ENCODE data around the gene KLK8. TPM values are rescaled to one million over a fixed set of nuclear protein-coding genes. Genes with fewer than 3 reads are reported as not detected.

The KLK8 gene
- total RNA-seq, 1 experiment from 2014 or later, result 2.7 TPM

DNA sequence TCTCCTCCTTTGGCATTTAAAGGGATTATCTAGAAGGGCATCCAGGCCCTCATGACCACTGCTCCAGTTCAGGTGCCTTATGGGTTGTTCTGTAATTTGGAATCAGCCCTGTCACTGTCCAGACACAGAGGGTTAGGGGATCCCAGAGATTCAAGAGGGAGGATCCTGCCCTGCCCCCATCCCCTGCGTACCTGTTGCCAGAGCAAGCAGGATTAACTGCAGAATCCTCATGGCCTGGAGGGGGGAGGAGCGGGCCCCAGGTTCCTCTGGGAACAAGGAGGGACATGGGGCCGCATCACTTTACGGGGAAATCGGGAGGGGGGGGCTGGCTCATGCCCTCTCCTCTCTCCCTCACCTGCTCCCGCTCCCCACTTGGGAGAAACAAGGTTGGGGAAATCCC is 24.0 kb upstream of the KLK8 start:
- Histone ChIP-seq H2BK12ac (ENCODE audit: insufficient read length, low read depth, low read length) (no peak overlapping the region), H3K79me2 (ENCODE audit: insufficient read depth, low read length) (no peaks in the 10 kb centered on the region), H3K9ac (ENCODE audit: extremely low read depth, insufficient read length, low read length) (no peak overlapping the region), H2AK5ac (ENCODE audit: insufficient read length, low read length) (no peak overlapping the region), H3K4ac (ENCODE audit: low read depth, low read length) (no peak overlapping the region), H3K23ac (ENCODE audit: insufficient read length, low read depth, low read length) (no peak overlapping the region), H2BK15ac (ENCODE audit: low read depth, low read length) (no peak overlapping the region), H3K18ac (ENCODE audit: insufficient read length, low read depth, low read length) (no peak overlapping the region), H3K56ac (ENCODE audit: insufficient read length, low read depth, low read length) (no peak overlapping the region), H3K79me1 (ENCODE audit: insufficient read depth, low read depth, low read length, poor library complexity, severe bottlenecking) (no peaks in the 10 kb centered on the region), H2AFZ (ENCODE audit: low read length) (no peak overlapping the region), H3K4me1 (ENCODE audit: insufficient read depth, low read length) (no peaks in the 10 kb centered on the region), H3K9me3 (ENCODE audit: control insufficient read depth, low read depth, low read length) (no peaks in the 10 kb centered on the region), H4K5ac (ENCODE audit: insufficient read length, low read depth, low read length) (no peak overlapping the region), H3K23me2 (ENCODE audit: insufficient read length, low read depth, low read length, poor library complexity, severe bottlenecking) (no peaks in the 10 kb centered on the region), H2BK120ac (ENCODE audit: low read depth, low read length, poor library complexity, severe bottlenecking) (no peak overlapping the region), H2BK5ac (ENCODE audit: insufficient read length, low read length) (no peak overlapping the region), H4K20me1 (ENCODE audit: control insufficient read depth, insufficient read depth, insufficient read length) (no peaks in the 10 kb centered on the region), H3K27ac (ENCODE audit: insufficient read length, low read depth, low read length) (no peak overlapping the region), H3T11ph (ENCODE audit: low read length) (no peak overlapping the region), H4K91ac (ENCODE audit: insufficient read length, low read depth, low read length) (no peak overlapping the region), H4K8ac (replicated peaks; ENCODE audit: insufficient read length, low read depth, low read length) (no peak overlapping the region), H2BK20ac (ENCODE audit: low read depth, low read length, poor library complexity, severe bottlenecking) (no peak overlapping the region), H3K27me3 (ENCODE audit: insufficient read depth, low read length) (no peaks in the 10 kb centered on the region), H3K4me2 (ENCODE audit: insufficient read depth, insufficient read length, low read length) (no peak overlapping the region), H3K14ac (ENCODE audit: insufficient read depth, low read length) (no peak overlapping the region)
- peaks cover 11% of the 10 kb centered on the region for H3K27me3 Mint-ChIP-seq (ENCODE audit: low read depth)
- TF ChIP-seq, protein P1, sequence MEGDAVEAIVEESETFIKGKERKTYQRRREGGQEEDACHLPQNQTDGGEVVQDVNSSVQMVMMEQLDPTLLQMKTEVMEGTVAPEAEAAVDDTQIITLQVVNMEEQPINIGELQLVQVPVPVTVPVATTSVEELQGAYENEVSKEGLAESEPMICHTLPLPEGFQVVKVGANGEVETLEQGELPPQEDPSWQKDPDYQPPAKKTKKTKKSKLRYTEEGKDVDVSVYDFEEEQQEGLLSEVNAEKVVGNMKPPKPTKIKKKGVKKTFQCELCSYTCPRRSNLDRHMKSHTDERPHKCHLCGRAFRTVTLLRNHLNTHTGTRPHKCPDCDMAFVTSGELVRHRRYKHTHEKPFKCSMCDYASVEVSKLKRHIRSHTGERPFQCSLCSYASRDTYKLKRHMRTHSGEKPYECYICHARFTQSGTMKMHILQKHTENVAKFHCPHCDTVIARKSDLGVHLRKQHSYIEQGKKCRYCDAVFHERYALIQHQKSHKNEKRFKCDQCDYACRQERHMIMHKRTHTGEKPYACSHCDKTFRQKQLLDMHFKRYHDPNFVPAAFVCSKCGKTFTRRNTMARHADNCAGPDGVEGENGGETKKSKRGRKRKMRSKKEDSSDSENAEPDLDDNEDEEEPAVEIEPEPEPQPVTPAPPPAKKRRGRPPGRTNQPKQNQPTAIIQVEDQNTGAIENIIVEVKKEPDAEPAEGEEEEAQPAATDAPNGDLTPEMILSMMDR (conservative IDR thresholded peaks at IDR 0.05), result no peak
- no peaks in the 10 kb centered on the region; a peak in 1 of 5 replicates for H3K9me3 Mint-ChIP-seq
- no peak overlapping the region for H3K27ac Mint-ChIP-seq
- no peaks in the 10 kb centered on the region for H3K36me3 Mint-ChIP-seq (ENCODE audit: insufficient read depth in 1 of 3, low read depth in 3 of 3)
- H3K4me1 Mint-ChIP-seq, result peaks cover 28 to 49% of the 10 kb centered on the region in 2 experiments
- DNase-seq, result no peak
- WGBS (ENCODE audit: extremely low coverage, insufficient read length, low lambda C conversion rate), result no CpG with 5 or more reads among the region's 6 CpGs
- H3K4me3 Mint-ChIP-seq, result peak overlapping the region in 1 of 2 experiments; percentile 23; a peak in 1 of 5 replicates
